SK-N-SH (cell line): Measurements from ENCODE around the gene FMNL2. TPM values are rescaled to one million over a fixed set of nuclear protein-coding genes. Genes with fewer than 3 reads are reported as not detected.
A peak's percentile ranks its signal among the peaks of the same experiment; 100 is the strongest.

ENCODE experiments used
- CTCF ChIA-PET: fragments of 300-600, 350-600 bp; formaldehyde crosslinking; extraction: SDS; loops from one replicate; lab custom pipeline; 2021; lab: Yijun Ruan, JAX
- POLR2A ChIA-PET: fragments of 350-600 bp; sonication (Branson Sonifier 250); formaldehyde crosslinking; extraction: SDS; loops from one replicate; lab custom pipeline; 2020; ENCODE audit warnings: antibody characterized with exemption, inconsistent platforms; lab: Yijun Ruan, JAX
- DNase-seq: peaks from one replicate; pipeline ENCODE4 v3.0.0; 2012
- H2AFZ ChIP-seq: fragments of 200-600 bp; sonication (generic); 2 replicates; pipeline ENCODE4 v1.8.1; 2016; ENCODE audit warnings: antibody characterized with exemption, mild to moderate bottlenecking, low read depth
- H3F3A ChIP-seq: fragments of 200-600 bp; sonication (generic); replicated peaks from 2 replicates; pipeline ENCODE3; 2016; ENCODE audit warnings: antibody characterized with exemption, mild to moderate bottlenecking; ENCODE audit not compliant: insufficient read depth
- H3K27ac ChIP-seq, 2 experiments: fragments of 200-500 bp in 1 of 2; fragments of 200-600 bp in 1 of 2; sonication (Bioruptor generic) in 1 of 2; sonication (generic), shearing (Covaris generic) in 1 of 2; 2 replicates each; pipeline versions ENCODE4 v1.5.1 to v1.6.1; 2014 to 2016; ENCODE audit warnings: low read depth in 2 of 2, inconsistent platforms in 1 of 2, low read length in 1 of 2, mild to moderate bottlenecking in 1 of 2, mixed read lengths in 1 of 2
- H3K27me3 ChIP-seq: fragments of 200-600 bp; sonication (generic), shearing (Covaris generic); 2 replicates; pipeline ENCODE4 v1.6.1; 2016; ENCODE audit warnings: mixed run types; ENCODE audit not compliant: insufficient read depth
- H3K36me3 ChIP-seq, 2 experiments: fragments of 200-500 bp in 1 of 2; fragments of 200-600 bp in 1 of 2; sonication (Bioruptor generic) in 1 of 2; sonication (generic) in 1 of 2; replicated peaks in 1 of 2; 2 replicates each; pipeline versions ENCODE3 to v1.5.1; 2014 to 2016; ENCODE audit warnings: low read length in 1 of 2, mild to moderate bottlenecking in 1 of 2; ENCODE audit not compliant: insufficient read depth in 2 of 2, control insufficient read depth in 1 of 2
- H3K4me1 ChIP-seq, 2 experiments: fragments of 200-500 bp in 1 of 2; fragments of 200-600 bp in 1 of 2; sonication (Bioruptor generic) in 1 of 2; sonication (generic), shearing (Covaris generic) in 1 of 2; 2 replicates each; pipeline versions ENCODE4 v1.5.1 to v1.6.1; 2014 to 2016; ENCODE audit warnings: low read depth in 1 of 2, low read length in 1 of 2, mixed run types in 1 of 2; ENCODE audit not compliant: insufficient read depth in 2 of 2, control insufficient read depth in 1 of 2
- H3K4me2 ChIP-seq: fragments of 200-600 bp; sonication (generic), shearing (Covaris generic); 2 replicates; pipeline ENCODE4 v1.6.1; 2017; ENCODE audit warnings: mixed run types
- H3K4me3 ChIP-seq, 2 experiments: fragments of 200-500 bp in 1 of 2; fragments of 200-600 bp in 1 of 2; sonication (Bioruptor generic) in 1 of 2; sonication (generic), shearing (Covaris generic) in 1 of 2; 2 replicates each; pipeline versions ENCODE4 v1.5.1 to v1.8.1; 2014 to 2016; ENCODE audit warnings: low read depth in 2 of 2, inconsistent platforms in 1 of 2, low read length in 1 of 2, mild to moderate bottlenecking in 1 of 2, mixed read lengths in 1 of 2, moderate library complexity in 1 of 2
- H3K79me2 ChIP-seq: fragments of 200-600 bp; sonication (generic); 2 replicates; pipeline ENCODE4 v1.8.1; 2017; ENCODE audit warnings: mild to moderate bottlenecking; ENCODE audit not compliant: insufficient read depth
- H3K9ac ChIP-seq: fragments of 200-600 bp; sonication (generic); 2 replicates; pipeline ENCODE4 v1.6.1; 2017; ENCODE audit warnings: mixed run types
- H3K9me2 ChIP-seq: fragments of 200-600 bp; sonication (generic); 2 replicates; pipeline ENCODE4 v1.6.1; 2017; ENCODE audit warnings: mixed run types
- H3K9me3 ChIP-seq: fragments of 200-600 bp; sonication (generic); 2 replicates; pipeline ENCODE4 v1.6.1; 2017; ENCODE audit warnings: mixed run types, mild to moderate bottlenecking, moderate library complexity
- H4K20me1 ChIP-seq: fragments of 200-600 bp; sonication (generic); 2 replicates; pipeline ENCODE4 v1.6.1; 2017; ENCODE audit warnings: mild to moderate bottlenecking, mixed run types; ENCODE audit not compliant: insufficient read depth
- CHD2 ChIP-seq: fragments of 150-350 bp; IDR thresholded peaks from 2 replicates; pipeline ENCODE4 v1.6.1; 2018; ENCODE audit warnings: low read length; ENCODE audit not compliant: partially characterized antibody
- CTCF ChIP-seq: fragments of 200-600 bp; sonication (generic); IDR thresholded peaks from 2 replicates; pipeline ENCODE4 v1.6.1; 2017; ENCODE audit warnings: antibody characterized with exemption, mild to moderate bottlenecking, moderate library complexity
- EZH2phosphoT487 ChIP-seq: fragments of 200-600 bp; sonication (generic); IDR thresholded peaks from 2 replicates; pipeline ENCODE4 v1.6.1; 2017; ENCODE audit warnings: low read depth, mixed run types, mild to moderate bottlenecking, antibody characterized with exemption, moderate library complexity, borderline replicate concordance
- FOSL2 ChIP-seq: IDR thresholded peaks from 2 replicates; pipeline ENCODE4 v1.4.0; 2012; ENCODE audit warnings: low read depth, mild to moderate bottlenecking, moderate library complexity, borderline replicate concordance
- FOXM1 ChIP-seq: IDR thresholded peaks from 2 replicates; pipeline ENCODE4 v1.4.0; 2012; ENCODE audit warnings: low read depth, mild to moderate bottlenecking
- GATA2 ChIP-seq: sonication (generic); formaldehyde crosslinking; IDR thresholded peaks from 2 replicates; pipeline ENCODE4 v1.5.0; 2020; ENCODE audit warnings: mild to moderate bottlenecking, missing genetic modification reagents
- IRF3 ChIP-seq: fragments of 150-350 bp; IDR thresholded peaks from 2 replicates; pipeline ENCODE4 v1.6.1; 2016; ENCODE audit warnings: mild to moderate bottlenecking, low read depth, low read length
- MEF2A ChIP-seq: IDR thresholded peaks from 2 replicates; pipeline ENCODE4 v1.4.0; 2012; ENCODE audit warnings: low read depth, borderline replicate concordance
- MXI1 ChIP-seq: IDR thresholded peaks from 2 replicates; pipeline ENCODE4 v1.6.1; 2012; ENCODE audit warnings: mild to moderate bottlenecking, low read depth, low read length, improper control_type of control experiment
- NFIC ChIP-seq: IDR thresholded peaks from 2 replicates; pipeline ENCODE4 v1.4.0; 2012; ENCODE audit warnings: borderline replicate concordance
- NRF1 ChIP-seq: IDR thresholded peaks from 2 replicates; pipeline ENCODE4 v1.6.1; 2012; ENCODE audit warnings: low read depth, mild to moderate bottlenecking, low read length
- POLR2AphosphoS5 ChIP-seq: IDR thresholded peaks from 2 replicates; pipeline ENCODE4 v1.6.1; 2012; ENCODE audit warnings: low read depth, low read length
- RAD21 ChIP-seq: IDR thresholded peaks from 2 replicates; pipeline ENCODE4 v1.6.1; 2012; ENCODE audit warnings: mild to moderate bottlenecking, low read length
- RCOR1 ChIP-seq: fragments of 150-350 bp; IDR thresholded peaks from 2 replicates; pipeline ENCODE4 v1.6.1; 2017; ENCODE audit warnings: antibody characterized with exemption, low read length
- REST ChIP-seq: IDR thresholded peaks from 2 replicates; pipeline ENCODE4 v1.6.1; 2012; ENCODE audit warnings: mild to moderate bottlenecking, low read depth, low read length, moderate library complexity
- SIN3A ChIP-seq: IDR thresholded peaks from 2 replicates; pipeline ENCODE4 v1.6.1; 2012; ENCODE audit warnings: low read depth, mild to moderate bottlenecking, low read length, moderate library complexity, borderline replicate concordance
- SMC3 ChIP-seq: IDR thresholded peaks from 2 replicates; pipeline ENCODE4 v1.6.1; 2012; ENCODE audit warnings: low read depth, low read length, improper control_type of control experiment
- TAF1 ChIP-seq: IDR thresholded peaks from 2 replicates; pipeline ENCODE4 v1.6.1; 2012; ENCODE audit warnings: low read depth, mild to moderate bottlenecking, low read length, moderate library complexity, borderline replicate concordance
- TCF12 ChIP-seq: IDR thresholded peaks from 2 replicates; pipeline ENCODE4 v1.4.0; 2012
- TEAD4 ChIP-seq: IDR thresholded peaks from 2 replicates; pipeline ENCODE4 v1.4.0; 2012; ENCODE audit warnings: mild to moderate bottlenecking, borderline replicate concordance; ENCODE audit not compliant: insufficient read depth
- WGBS: methylation state at CpG from one replicate; pipeline ENCODE4 v1.1.6; 2017; ENCODE audit warnings: low lambda C conversion rate; 5-methylcytosine and 5-hydroxymethylcytosine counted together
- polyA plus RNA-seq, 3 experiments: library from polyadenylated mRNA; depleted of rRNA; stranded (reverse); fragments of >200 nt; gene quantifications; 2 replicates each; pipeline ENCODE4 v1.2.3, GENCODE V29; 2012

FMNL2 gene
- polyA plus RNA-seq, 1 of the 3 experiments (the other 2 are of a cell fraction) = 14.5 TPM

DNA sequence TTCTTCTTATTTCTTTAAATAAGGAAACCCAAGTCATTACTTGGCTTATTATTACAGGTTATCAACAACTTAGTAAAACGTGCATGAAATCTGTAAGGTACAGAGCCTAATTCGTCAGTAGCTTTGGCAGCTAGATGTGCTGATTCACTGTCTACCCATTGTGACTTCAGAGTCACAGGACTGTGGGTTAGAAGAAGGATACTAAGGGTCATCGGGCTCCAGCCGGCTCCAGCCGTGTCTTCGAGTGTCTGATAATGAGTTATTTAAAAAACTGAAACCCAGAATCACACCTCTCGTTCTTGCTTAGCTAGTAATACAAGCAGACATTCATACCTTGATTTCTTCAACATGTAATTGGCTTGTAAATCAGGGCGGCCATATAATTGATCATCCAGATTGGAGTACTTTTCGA lies 170.5 kb downstream of the FMNL2 start:
- peaks cover 13% of the 10 kb centered on the region for H3F3A ChIP-seq
- no peaks in the 10 kb centered on the region for H3K9me2 ChIP-seq
- ChIA-PET POLR2A (no interaction called here), CTCF (interaction anchor here (1.2 kb wide), 1 partner anchor 170 kb away, joined by 3 read pairs; the partner anchor contains the start of gene FMNL2)
- no peaks in the 10 kb centered on the region for H3K36me3 ChIP-seq
- peaks cover 5% of the 10 kb centered on the region; the same call in 1 of the 2 replicates for H3K79me2 ChIP-seq
- H3K9me3 ChIP-seq = no peaks in the 10 kb centered on the region
- no peak overlapping the region for H2AFZ ChIP-seq
- H4K20me1 ChIP-seq = no peaks in the 10 kb centered on the region
- TF ChIP-seq REST (no peak), GATA2 (CRISPR knock-in tag) (no peak), TCF12 (no peak)
- TF ChIP-seq, all 33 proteins: peak for 0
- no peak for DNase-seq
- Histone ChIP-seq H3K9ac (no peak overlapping the region), H3K27ac (peak overlapping the region in 1 of 2 experiments; percentile 15; a peak in 1 of 4 replicates), H3K4me1 (peaks cover 3 to 13% of the 10 kb centered on the region in 2 experiments; a peak in 3 of 4 replicates), H3K4me3 (no peak overlapping the region), H3K27me3 (no peaks in the 10 kb centered on the region), H3K4me2 (no peak overlapping the region)
- 83% methylated on average over 9 of the region's 9 CpGs for WGBS

GRCh38 chr2:152506843-152507242 lies 171.9 kb downstream of the FMNL2 start:
- Histone ChIP-seq H3F3A (peaks cover 13% of the 10 kb centered on the region), H2AFZ (no peak overlapping the region), H3K9me2 (no peaks in the 10 kb centered on the region), H3K27me3 (no peaks in the 10 kb centered on the region), H3K4me3 (no peak overlapping the region), H3K36me3 (no peaks in the 10 kb centered on the region), H3K4me2 (no peak overlapping the region), H4K20me1 (no peaks in the 10 kb centered on the region), H3K9ac (no peak overlapping the region), H3K4me1 (peaks cover 6 to 13% of the 10 kb centered on the region in 2 experiments; a peak in 3 of 4 replicates), H3K27ac (no peak overlapping the region), H3K9me3 (no peaks in the 10 kb centered on the region), H3K79me2 (peaks cover 5% of the 10 kb centered on the region; the same call in 1 of the 2 replicates)
- ChIA-PET POLR2A (no interaction called here), CTCF (interaction anchor here (0.9 kb wide), 1 partner anchor 12 kb away, joined by 3 read pairs; no protein-coding TSS in a partner anchor)
- DNase-seq = no peak
- 77% methylated on average over 4 of the region's 4 CpGs for WGBS
- TF ChIP-seq TAF1 = no peak
- no peak for TF ChIP-seq EZH2phosphoT487
- no peak for TF ChIP-seq NRF1
- TF ChIP-seq CTCF = no peak
- no peak for TF ChIP-seq FOSL2
- no peak for TF ChIP-seq MXI1
- no peak for TF ChIP-seq RAD21
- no peak for TF ChIP-seq GATA2 (CRISPR knock-in tag)
- TF ChIP-seq MEF2A = no peak
- no peak for TF ChIP-seq NFIC
- no peak for TF ChIP-seq SMC3
- no peak for TF ChIP-seq FOXM1
- no peak for TF ChIP-seq IRF3
- TF ChIP-seq POLR2AphosphoS5 = no peak
- no peak for TF ChIP-seq RCOR1
- TF ChIP-seq CHD2 = no peak
- TF ChIP-seq SIN3A = no peak
- TF ChIP-seq TEAD4 = no peak
